Suprapubic skin (tissue), 3 donors: ENCODE data around the gene SH2D3C.

Source experiments
- EP300 ChIP-seq: sonication (generic); formaldehyde crosslinking; IDR thresholded peaks from one replicate; pipeline ENCODE4 v1.6.1; 2017; ENCODE audit warnings: antibody characterized with exemption
- TF ChIP-seq, protein P1 (sequence below), 2 donors: fragments of 200-600 bp in 1 of 2; fragments of 450-650 bp in 1 of 2; sonication (generic) in 1 of 2; IDR thresholded peaks; one replicate each; pipeline ENCODE4 v1.5.1; 2016 to 2019; ENCODE audit warnings: antibody characterized with exemption in 2 of 2, mild to moderate bottlenecking in 1 of 2, moderate library complexity in 1 of 2

DNA sequence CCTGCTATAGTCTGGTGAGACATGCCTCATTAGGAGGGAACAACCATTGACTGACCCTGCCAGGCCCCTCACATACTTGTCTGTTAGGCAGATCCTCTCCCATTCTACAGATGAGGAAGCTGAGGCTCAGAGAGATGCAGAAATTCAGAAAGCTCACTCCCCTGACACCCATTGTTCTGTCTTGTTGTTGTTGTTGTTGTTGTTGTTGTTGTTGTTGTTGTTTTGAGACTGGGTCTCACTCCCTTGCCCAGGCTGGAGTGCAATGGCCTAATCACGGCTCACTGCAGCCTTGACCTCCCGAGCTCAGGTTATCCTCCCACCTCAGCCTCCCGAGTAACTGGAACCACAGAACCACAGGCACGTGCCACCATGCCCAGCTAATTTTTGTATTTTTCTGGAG lies 84.8 kb downstream of the SH2D3C start:
- TF ChIP-seq, protein P1, sequence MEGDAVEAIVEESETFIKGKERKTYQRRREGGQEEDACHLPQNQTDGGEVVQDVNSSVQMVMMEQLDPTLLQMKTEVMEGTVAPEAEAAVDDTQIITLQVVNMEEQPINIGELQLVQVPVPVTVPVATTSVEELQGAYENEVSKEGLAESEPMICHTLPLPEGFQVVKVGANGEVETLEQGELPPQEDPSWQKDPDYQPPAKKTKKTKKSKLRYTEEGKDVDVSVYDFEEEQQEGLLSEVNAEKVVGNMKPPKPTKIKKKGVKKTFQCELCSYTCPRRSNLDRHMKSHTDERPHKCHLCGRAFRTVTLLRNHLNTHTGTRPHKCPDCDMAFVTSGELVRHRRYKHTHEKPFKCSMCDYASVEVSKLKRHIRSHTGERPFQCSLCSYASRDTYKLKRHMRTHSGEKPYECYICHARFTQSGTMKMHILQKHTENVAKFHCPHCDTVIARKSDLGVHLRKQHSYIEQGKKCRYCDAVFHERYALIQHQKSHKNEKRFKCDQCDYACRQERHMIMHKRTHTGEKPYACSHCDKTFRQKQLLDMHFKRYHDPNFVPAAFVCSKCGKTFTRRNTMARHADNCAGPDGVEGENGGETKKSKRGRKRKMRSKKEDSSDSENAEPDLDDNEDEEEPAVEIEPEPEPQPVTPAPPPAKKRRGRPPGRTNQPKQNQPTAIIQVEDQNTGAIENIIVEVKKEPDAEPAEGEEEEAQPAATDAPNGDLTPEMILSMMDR (IDR thresholded peaks at IDR 0.05): no peak
- no peak for TF ChIP-seq EP300
